Testis (tissue), 3 donors: ENCODE measurements around the gene ADORA3. TPM values are rescaled to one million over a fixed set of nuclear protein-coding genes. Genes with fewer than 3 reads are reported as not detected.

Experiments used
- DNase-seq: peaks from one replicate; pipeline ENCODE4 v3.0.0-alpha.2; 2019
- H3K27ac ChIP-seq, 2 donors: fragments of 200-600 bp; sonication (generic); one replicate each; pipeline ENCODE4 v1.5.1; 2019
- H3K27me3 ChIP-seq: fragments of 200-600 bp; sonication (generic); one replicate; pipeline ENCODE4 v1.5.1; 2019
- H3K36me3 ChIP-seq: fragments of 200-600 bp; sonication (generic); one replicate; pipeline ENCODE4 v1.5.1; 2017; ENCODE audit warnings: low read depth; ENCODE audit errors: missing control alignments
- H3K4me1 ChIP-seq: fragments of 200-600 bp; sonication (generic); one replicate; pipeline ENCODE4 v1.5.1; 2019
- H3K4me3 ChIP-seq, 2 donors: fragments of 200-600 bp; sonication (generic); one replicate each; pipeline ENCODE4 v1.5.1; 2017 to 2019
- H3K9me3 ChIP-seq: fragments of 200-600 bp; sonication (generic); one replicate; pipeline ENCODE4 v1.5.1; 2017
- CTCF ChIP-seq, 3 experiments: fragments of 450-650 bp in 2 of 3; fragments of 200-600 bp in 1 of 3; sonication (generic) in 1 of 3; IDR thresholded peaks; one replicate each; pipeline ENCODE4 v1.5.1; 2016 to 2019; ENCODE audit warnings: antibody characterized with exemption in 3 of 3, mild to moderate bottlenecking in 2 of 3, moderate library complexity in 1 of 3
- POLR2A ChIP-seq: fragments of 450-650 bp; IDR thresholded peaks from one replicate; pipeline ENCODE4 v1.6.1; 2017; ENCODE audit warnings: antibody characterized with exemption, mild to moderate bottlenecking, moderate library complexity
- WGBS, 2 donors: methylation state at CpG; one replicate each; pipeline ENCODE4 v1.1.5; 2018; 5-methylcytosine and 5-hydroxymethylcytosine counted together
- intact Hi-C: fragments of 100-400 bp; cut with DNase I; formaldehyde crosslinking; loops from one replicate; pipeline ENCODE4 v1.15.1; 2023; ENCODE audit warnings: low total_unique reads
- polyA plus RNA-seq: library from polyadenylated mRNA; stranded (reverse); fragments of 350-450 nt; fragmentation: Illumina TruSeq; extraction: RNeasy Lipid Tissue Mini Kit (QIAGEN cat#74804); gene quantifications from one replicate; pipeline ENCODE4 v1.2.3, GENCODE V29; 2014; ENCODE audit warnings: low read depth, low replicate concordance; ENCODE audit not compliant: insufficient read depth
- total RNA-seq, 2 donors: library from RNA; depleted of rRNA; stranded (reverse); fragments of >200 nt; gene quantifications; one replicate each; pipeline ENCODE4 v1.2.3, GENCODE V29; 2016

The ADORA3 gene
- total and polyA plus RNA-seq, 3 donors from 2014 or later: 2.5 to 3.8 (median 2.8) TPM

GRCh38 chr1:111511370-111511769, 7.9 kb upstream of the ADORA3 start:
- DNase-seq: no peak
- no peak overlapping the region for H3K4me3 ChIP-seq
- H3K4me1 ChIP-seq: peaks cover 45% of the 10 kb centered on the region
- TF ChIP-seq POLR2A (no peak), CTCF (IDR thresholded peaks at IDR 0.05) (no peak)
- no peaks in the 10 kb centered on the region for H3K36me3 ChIP-seq
- no peaks in the 10 kb centered on the region for H3K27me3 ChIP-seq
- intact Hi-C loops: no loop called here
- H3K27ac ChIP-seq: no peak overlapping the region
- H3K9me3 ChIP-seq: no peaks in the 10 kb centered on the region
- 82 to 84% methylated on average over 3 of the region's 3 CpGs for WGBS, 2 donors

- peak; percentile 63 for DNase-seq
- WGBS, 2 donors: 42 to 78% methylated on average over 3 of the region's 3 CpGs
- Histone ChIP-seq H3K4me1 (peaks cover 31% of the 10 kb centered on the region), H3K27ac (no peak overlapping the region), H3K27me3 (no peaks in the 10 kb centered on the region), H3K36me3 (no peaks in the 10 kb centered on the region), H3K9me3 (no peaks in the 10 kb centered on the region), H3K4me3 (no peak overlapping the region)
- intact Hi-C loops: no loop called here
- TF ChIP-seq CTCF (IDR thresholded peaks at IDR 0.05) (no peak), POLR2A (no peak)
Measured at GRCh38 chr1:111509997-111510375, 6.6 kb upstream of the ADORA3 start.

- no peaks in the 10 kb centered on the region for H3K27me3 ChIP-seq
- peak overlapping the region; percentile 44 to 49 for H3K4me3 ChIP-seq
- no peaks in the 10 kb centered on the region for H3K36me3 ChIP-seq
- TF ChIP-seq POLR2A: no peak
- TF ChIP-seq CTCF (IDR thresholded peaks at IDR 0.05): peak in 1 of 3 experiments; percentile 11
- peak overlapping the region; percentile 90 to 94 for H3K27ac ChIP-seq
- peak; percentile 76 for DNase-seq
- H3K4me1 ChIP-seq: peaks cover 31% of the 10 kb centered on the region
- 6 to 10% methylated on average over 15 of the region's 15 CpGs for WGBS, 2 donors
- intact Hi-C loops: no loop called here
- no peaks in the 10 kb centered on the region for H3K9me3 ChIP-seq
Measured at GRCh38 chr1:111507411-111508201, 4.2 kb upstream of the ADORA3 start.

GRCh38 chr1:111506561-111506960, 3.1 kb upstream of the ADORA3 start:
- 39 to 44% methylated on average over 2 of the region's 2 CpGs for WGBS, 2 donors
- Histone ChIP-seq H3K36me3 (no peaks in the 10 kb centered on the region), H3K27me3 (no peaks in the 10 kb centered on the region), H3K4me1 (peaks cover 31% of the 10 kb centered on the region), H3K4me3 (no peak overlapping the region), H3K9me3 (no peaks in the 10 kb centered on the region), H3K27ac (no peak overlapping the region)
- TF ChIP-seq CTCF (IDR thresholded peaks at IDR 0.05): no peak
- TF ChIP-seq POLR2A: no peak
- intact Hi-C loops: no loop called here
- no peak for DNase-seq

GRCh38 chr1:111505641-111506119, 2.2 kb upstream of the ADORA3 start:
- intact Hi-C loops: no loop called here
- no peak for DNase-seq
- H3K27me3 ChIP-seq: no peaks in the 10 kb centered on the region
- H3K4me3 ChIP-seq: no peak overlapping the region
- TF ChIP-seq POLR2A (no peak), CTCF (IDR thresholded peaks at IDR 0.05) (no peak)
- WGBS, 2 donors: 83 to 92% methylated on average over 6 of the region's 6 CpGs
- H3K27ac ChIP-seq: no peak overlapping the region
- peaks cover 31% of the 10 kb centered on the region for H3K4me1 ChIP-seq
- H3K36me3 ChIP-seq: no peaks in the 10 kb centered on the region
- no peaks in the 10 kb centered on the region for H3K9me3 ChIP-seq
